ENCODE data around the gene CRADD.
"Not testable (repeated sequence)": the region's sequence is repeated elsewhere in the genome, so short reads cannot be mapped to it uniquely, and the experiment has no call there.

Gene CRADD

DNA sequence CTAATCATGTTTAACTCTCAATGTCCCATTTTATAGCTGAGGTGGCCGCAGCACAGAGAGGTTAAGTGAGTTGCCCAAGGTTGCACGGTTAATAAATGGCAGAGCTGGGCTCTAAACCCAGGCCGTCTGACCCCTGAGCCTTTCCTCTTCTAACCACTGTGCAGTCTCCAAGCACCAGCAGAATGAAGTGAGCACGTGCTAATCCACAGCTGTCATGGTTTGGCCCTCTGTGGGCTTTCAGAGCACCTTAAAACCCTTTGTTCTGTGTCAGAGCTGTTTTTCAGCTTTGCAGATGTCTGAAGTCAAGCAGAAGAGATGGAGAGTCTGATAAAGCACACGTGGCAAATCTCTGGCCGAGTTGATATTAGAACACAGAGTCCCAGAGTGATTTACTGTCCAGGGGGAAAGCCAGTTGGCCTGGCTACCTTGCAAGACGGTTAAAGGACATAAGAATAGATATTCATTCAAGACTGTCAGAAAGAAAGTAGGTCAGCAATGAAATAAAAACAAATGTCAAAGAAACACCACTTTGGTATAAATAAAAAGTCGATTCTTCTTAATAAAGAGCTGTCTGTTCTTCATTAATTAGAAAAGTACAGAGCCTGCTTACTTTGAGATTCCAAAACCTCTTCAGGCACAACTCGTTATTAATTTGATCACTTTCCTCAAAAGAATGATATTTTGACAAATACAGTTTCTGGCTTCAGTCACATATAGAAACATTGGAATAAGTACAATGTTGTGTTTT is 107.3 kb downstream of the CRADD start:
- DNase-seq (ENCODE audit: low read depth) = no peak

DNA sequence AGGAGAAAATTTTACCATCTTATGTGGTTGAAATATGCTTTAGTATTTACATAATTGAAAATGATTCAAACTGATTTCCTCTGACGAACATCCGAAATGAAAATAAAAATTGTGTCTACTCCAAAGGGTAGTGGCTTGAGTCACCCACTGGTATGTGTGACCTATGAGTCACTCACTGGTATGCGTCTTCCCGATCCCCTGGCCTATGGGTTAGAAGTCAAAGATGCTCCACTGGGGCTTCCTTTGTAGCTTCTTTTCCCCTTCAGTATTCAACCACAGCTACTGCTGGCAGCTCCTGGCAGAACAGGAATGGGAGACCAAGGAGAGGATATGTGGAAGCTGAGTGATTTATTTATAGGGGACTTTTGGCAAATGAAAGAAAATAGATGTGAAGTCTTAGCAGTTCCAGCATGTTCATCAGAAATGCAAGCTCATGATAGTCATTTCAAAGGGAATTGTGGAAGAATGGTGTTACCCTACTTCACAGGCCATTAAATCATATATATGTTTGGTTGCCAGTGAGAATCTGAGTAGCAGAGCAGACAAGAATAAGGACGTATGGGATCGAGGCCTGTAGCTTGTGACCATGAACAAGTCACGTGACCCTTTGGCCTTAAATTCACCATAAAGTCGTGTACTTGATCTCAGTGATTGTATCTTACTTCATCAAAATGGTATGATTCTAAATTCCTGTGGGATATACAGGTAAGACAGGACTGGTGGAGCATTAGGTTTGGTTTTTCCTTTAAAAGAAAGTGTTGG is 108.3 kb downstream of the CRADD start:
- no peak for DNase-seq (ENCODE audit: low read depth)

DNA sequence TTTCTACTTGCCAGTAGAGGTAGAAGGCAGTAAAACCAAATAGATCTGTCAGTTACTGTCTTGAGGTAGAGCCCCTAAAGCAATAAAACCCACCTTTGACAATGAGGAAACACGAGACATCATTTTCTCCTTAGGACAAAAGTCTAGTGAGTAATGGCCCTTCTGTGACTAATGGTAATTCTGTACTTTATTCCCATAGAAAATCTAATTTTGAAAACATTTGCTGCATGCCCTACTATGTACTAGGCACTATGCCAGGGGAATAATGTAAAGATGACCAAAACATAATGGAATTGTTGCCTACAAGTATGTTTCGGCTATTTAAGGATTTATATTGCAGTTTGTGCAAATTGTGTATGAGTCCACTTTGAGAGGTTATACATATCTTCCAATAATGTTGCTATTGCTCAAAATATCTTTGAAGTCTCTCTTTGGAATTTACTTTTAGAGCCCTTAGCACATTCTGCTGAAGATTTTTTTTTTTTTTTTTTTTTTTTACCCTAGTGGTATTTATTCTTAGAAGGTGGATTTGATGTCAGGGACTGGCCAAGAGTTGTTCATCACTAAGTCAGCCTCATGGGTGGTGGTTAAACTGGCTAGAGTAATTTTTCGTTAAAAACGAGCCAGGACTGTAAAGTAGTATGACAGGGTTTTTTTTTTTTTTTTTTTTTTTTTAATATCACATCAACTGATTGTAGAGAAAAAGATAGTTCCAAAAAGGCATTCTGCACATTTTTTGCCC is 109.7 kb downstream of the CRADD start:
- DNase-seq (ENCODE audit: low read depth) = no peak

DNA sequence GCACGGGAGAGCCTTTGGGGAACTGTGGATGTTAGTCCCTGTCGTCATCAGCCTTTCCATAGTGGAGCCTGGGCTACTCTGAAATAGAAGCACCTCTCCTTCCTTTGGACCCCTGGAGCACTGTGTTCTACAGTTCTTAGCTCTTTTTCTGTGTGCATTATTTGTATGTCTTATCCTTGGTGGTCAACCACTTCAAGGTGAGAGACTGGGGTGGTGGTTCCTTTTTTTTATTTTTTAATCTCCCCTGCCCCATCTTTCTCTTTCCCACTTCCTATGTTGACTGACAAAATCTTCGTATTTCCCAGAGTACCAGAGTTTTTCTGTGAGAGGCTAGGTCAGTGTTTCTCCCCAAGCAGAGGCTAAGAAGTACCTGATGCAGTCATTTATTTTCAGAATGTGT is 111.7 kb downstream of the CRADD start:
- no peak for DNase-seq (ENCODE audit: low read depth)

- no peak for DNase-seq (ENCODE audit: low read depth)
These were observed 112.6 kb downstream of the CRADD start for GRCh38 chr12:93789767-93790166.

DNA sequence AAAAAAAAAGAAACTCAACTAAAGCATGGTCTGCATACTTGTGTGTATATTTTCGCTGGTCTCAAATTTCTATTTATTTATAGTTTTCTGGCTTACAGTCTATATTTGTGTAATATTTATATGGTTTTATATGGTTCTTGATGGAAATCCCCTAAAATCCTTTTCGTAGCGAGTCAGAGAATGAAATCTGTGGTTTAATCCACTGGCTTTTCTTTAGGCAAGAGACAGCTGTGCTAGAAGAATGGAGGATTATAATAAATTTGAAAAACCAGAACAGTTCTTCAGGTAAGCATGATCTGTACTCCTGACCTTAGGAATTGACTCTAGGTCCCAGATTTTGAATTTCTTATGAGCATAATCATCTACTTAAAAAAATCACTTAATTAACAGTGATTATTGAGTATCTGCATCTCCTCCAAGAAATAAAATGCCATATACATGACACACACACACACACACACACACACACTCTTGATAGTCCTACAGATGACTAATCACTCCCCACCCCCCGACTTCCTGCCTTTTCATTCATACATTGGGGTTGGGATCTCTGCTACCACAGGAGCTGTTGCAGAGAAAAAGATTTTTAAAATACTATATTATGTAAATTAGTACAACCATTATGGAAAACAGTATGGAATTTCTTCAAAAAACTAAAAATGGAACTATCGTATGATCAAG is 113.4 kb downstream of the CRADD start:
- DNase-seq (ENCODE audit: low read depth) = no peak

GRCh38 chr12:93793007-93793406 is 115.8 kb downstream of the CRADD start:
- DNase-seq (ENCODE audit: low read depth) = no peak

DNA sequence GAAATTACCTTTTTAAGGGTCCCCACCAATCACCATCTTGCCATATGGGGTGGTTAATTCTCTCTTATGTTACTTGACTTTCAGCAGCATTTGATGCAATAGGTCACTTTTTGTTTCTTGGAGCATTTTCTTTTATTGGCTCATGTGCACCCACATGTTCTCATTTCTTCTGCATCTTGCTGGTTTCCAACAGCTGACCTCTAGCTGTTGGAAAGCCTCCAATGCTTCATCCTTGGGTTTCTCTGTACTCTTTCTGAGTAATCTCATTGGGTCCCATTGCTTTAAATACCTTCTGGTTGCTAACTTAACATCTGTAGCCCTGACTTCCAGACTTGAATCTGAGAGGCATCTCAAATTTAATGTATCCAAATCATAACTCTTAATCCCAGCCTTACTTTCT is 116.8 kb downstream of the CRADD start:
- DNase-seq (ENCODE audit: low read depth) = no peak

DNA sequence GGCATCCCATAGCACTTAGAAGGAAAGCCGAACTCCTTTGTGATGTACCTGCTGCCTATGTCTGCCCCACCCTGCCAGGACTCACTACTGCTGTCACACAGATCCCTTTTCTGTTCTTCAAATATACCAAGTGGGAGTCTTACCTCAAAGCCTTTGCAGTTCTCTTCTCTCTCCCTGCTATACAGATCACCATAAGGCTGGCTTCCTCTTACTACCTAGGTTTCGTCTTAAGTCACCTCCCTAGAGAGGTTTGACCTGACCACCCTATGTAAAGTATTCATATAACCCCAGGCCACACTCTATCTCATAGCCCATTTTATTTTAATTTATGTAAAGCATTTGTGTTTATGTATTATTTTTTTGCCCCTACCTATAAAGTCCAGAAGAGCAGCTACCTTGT is 117.6 kb downstream of the CRADD start:
- DNase-seq (ENCODE audit: low read depth) = no peak

DNA sequence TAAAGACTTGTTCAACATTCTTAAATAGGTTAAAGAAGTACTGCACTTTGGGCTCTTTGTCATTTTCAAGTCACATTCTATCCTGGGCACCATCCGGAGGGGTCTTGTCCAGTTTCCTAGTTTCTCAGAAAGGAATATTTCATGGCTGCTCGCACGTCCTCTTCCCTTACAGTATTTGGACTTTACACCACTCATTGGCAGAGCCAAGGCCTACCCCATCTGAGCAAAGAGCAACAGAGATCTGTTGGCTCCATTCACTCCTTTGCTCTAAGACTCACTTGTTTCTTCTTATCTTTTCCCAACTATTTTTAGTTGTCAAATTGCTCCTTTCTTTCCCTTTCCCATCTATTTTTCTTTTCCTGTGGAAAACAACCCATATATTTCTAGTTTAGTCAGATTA is 118.2 kb downstream of the CRADD start:
- DNase-seq (ENCODE audit: low read depth) = no peak

DNA sequence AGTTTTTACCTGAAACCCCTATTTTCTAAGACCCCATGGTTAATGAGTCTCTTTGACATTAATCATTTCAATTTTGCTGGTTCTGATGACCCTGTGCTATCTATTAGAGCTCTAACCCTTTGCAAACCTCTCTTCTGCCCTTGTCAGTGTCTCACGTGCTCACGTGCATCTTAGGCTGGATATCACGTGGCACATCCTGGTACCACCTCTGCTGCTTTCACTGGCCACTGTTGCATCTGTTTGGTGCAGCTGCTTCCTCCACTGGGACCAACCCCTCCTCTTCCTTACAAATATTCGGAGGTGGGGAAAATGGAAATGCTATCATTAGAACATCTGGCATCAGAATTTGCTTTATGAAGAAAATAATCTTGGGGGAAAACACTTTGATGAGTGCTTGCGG is 119.6 kb downstream of the CRADD start:
- DNase-seq (ENCODE audit: low read depth) = no peak

DNA sequence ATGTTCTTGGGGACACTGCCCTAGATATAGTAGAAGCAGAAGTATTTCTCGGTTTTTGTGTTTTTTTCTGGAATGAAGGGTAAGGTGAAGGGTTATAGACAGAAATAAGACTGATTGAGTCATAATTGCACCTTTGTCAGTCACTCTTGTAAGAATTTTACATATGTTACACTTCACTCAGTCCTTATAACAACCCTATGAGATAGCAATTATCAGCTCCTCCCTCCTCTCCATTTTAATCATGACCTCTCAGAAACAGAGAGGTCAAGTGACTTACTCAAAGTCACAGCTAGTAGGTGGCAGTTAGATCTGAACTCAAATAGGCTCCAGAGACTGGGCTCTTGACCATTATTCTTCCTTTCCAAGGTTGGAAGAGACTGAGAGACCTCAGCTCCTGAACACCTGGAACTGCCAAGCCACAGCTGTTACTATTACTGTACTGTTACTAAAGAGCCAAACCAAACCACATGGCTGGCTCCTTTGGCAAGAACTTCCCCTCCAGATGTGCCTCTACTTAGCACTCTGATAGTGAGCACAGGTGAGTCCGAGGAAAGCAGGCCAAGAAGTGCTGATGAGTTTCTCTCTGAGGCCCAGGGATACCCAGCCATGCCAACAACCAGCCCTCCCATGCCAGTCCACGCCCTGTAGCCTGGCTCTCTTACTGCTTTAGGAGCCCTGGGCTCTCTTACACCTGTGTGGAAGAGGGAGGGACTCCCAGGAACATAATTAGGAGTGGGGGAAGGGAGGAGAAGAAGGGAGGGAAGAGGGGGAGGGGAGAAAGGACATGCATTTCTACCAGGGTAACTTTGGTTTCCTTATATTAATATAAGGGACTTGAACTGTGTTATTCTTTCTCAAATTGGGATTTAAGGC is 121.3 kb downstream of the CRADD start:
- DNase-seq (ENCODE audit: low read depth) = no peak

GRCh38 chr12:93801666-93802065 is 124.5 kb downstream of the CRADD start:
- DNase-seq (ENCODE audit: low read depth) = not testable (repeated sequence)

GRCh38 chr12:93802293-93802692 is 125.1 kb downstream of the CRADD start:
- no peak for DNase-seq (ENCODE audit: low read depth)

DNA sequence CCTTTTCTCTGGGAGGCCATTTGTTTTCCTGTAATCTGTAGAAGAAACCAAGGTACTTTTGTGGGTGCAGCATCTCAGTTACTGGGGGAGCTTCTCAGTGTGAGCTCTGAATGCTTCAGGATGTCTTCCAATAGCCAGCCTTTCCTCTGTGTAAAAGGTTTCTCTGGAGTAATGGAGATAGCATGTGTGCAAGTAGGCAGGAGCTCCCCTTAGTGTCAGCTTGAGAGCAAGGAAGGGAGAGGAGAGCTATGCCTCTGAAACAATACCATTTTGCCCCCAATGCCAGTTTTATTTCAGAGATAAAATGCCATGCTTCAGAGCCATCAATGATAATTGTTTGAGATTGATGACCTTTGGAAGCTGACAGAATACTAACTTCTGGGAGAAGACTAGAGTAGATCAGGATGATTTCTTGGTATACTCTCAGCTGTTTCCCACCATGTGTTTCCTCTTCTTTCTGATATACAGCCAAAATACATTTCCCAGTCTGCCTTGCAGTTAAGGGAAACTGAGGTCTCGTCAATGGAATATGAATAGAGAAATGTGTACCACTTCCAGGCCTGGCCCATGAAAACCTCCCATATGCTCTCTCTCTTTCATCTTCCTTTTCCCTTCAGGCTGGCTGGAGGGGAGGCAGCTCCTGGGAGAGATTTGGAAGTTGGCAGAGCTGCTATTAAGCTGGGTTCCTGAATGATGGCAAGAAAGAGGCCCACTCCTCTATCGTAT is 125.7 kb downstream of the CRADD start:
- no peak for DNase-seq (ENCODE audit: low read depth)

GRCh38 chr12:93803424-93803807 is 126.2 kb downstream of the CRADD start:
- no peak for DNase-seq (ENCODE audit: low read depth)

- no peak for DNase-seq (ENCODE audit: low read depth)
These were observed 127.4 kb downstream of the CRADD start for GRCh38 chr12:93804392-93805179.

DNA sequence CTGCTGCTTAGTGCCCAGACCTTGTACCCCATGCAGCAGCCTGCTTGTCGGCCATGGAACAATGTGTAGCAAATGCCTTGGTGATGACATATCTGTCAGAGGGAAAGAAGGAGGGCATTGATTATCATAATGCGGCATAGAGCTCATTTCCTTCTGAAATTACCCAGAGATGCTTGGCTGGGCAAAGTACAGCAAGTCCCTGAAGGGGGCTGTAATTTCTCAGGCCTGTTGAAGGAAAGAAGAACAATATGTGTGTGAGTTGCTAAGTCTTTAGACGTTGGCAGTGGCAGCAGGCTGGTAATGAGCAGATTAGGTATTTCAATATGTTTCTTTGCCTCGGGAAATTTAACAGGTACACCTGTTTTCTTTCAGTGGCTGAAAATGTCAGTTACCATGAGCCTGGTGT is 128.6 kb downstream of the CRADD start:
- DNase-seq (ENCODE audit: low read depth) = no peak

DNA sequence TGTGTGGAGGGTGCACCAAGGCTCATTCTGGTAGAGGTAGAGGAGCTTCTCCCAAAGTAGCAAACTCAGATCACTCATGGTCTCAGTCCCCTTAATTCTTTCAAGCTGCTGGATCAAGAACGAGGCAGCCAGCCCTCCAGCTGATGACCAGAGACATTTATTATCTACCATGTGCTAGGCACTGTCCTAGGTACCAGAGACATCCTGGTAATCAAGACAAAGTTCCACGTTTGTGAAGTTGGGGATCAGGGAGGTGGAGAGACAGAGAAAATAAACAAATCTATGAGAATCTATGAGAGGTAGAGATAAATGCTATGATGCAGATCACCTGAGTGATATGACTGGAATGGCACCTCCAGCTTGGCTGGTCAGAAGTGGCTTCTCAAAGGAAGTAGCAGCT is 130.2 kb downstream of the CRADD start:
- DNase-seq (ENCODE audit: low read depth) = no peak

All from activated T-cell treated with anti-CD3 and anti-CD28 coated beads for 48 hours (primary cell).